Immature natural killer cell (primary cell): ENCODE data around the gene SRRM1. TPM values are rescaled to one million over a fixed set of nuclear protein-coding genes. Genes with fewer than 3 reads are reported as not detected.

Experiments
- DNase-seq, 3 donors: peaks; one replicate each; pipeline ENCODE4 v3.0.0; 2022; ENCODE audit warnings: mixed read lengths in 1 of 3
- H3K27ac Mint-ChIP-seq, 6 donors: one replicate each; pipeline ENCODE4 v1.8.0; 2020; ENCODE audit warnings: mixed read lengths in 6 of 6, mild to moderate bottlenecking in 5 of 6, inconsistent platforms in 4 of 6, moderate library complexity in 3 of 6
- H3K27me3 Mint-ChIP-seq, 3 donors: one replicate each; pipeline ENCODE4 v1.8.0; 2020 to 2021; ENCODE audit warnings: low read depth in 3 of 3, mild to moderate bottlenecking in 3 of 3, mixed read lengths in 3 of 3, moderate library complexity in 3 of 3, inconsistent platforms in 1 of 3
- H3K36me3 Mint-ChIP-seq, 3 donors: one replicate each; pipeline ENCODE4 v1.8.0; 2020; ENCODE audit warnings: mixed read lengths in 3 of 3, inconsistent platforms in 2 of 3, mild to moderate bottlenecking in 2 of 3
- H3K4me1 Mint-ChIP-seq, 2 donors: one replicate each; pipeline ENCODE4 v1.8.0; 2020; ENCODE audit warnings: inconsistent platforms in 2 of 2, mild to moderate bottlenecking in 2 of 2, mixed read lengths in 2 of 2, moderate library complexity in 1 of 2
- H3K4me3 Mint-ChIP-seq, 5 donors: one replicate each; pipeline ENCODE4 v1.8.0; 2020; ENCODE audit warnings: mild to moderate bottlenecking in 5 of 5, mixed read lengths in 5 of 5, inconsistent platforms in 3 of 5, moderate library complexity in 3 of 5
- H3K9me3 Mint-ChIP-seq, 6 donors: one replicate each; pipeline ENCODE4 v1.8.0; 2020; ENCODE audit warnings: mild to moderate bottlenecking in 6 of 6, mixed read lengths in 6 of 6, inconsistent platforms in 4 of 6, moderate library complexity in 3 of 6
- polyA plus RNA-seq, 3 donors: library from polyadenylated mRNA; unstranded; fragments of 300-500 nt; fragmentation: Illumina TruSeq; gene quantifications; one replicate each; pipeline ENCODE4 v1.2.3, GENCODE V29; 2021

SRRM1 gene
- polyA plus RNA-seq, 3 donors from 2014 or later = 41.4 to 266 (median 103) TPM

DNA sequence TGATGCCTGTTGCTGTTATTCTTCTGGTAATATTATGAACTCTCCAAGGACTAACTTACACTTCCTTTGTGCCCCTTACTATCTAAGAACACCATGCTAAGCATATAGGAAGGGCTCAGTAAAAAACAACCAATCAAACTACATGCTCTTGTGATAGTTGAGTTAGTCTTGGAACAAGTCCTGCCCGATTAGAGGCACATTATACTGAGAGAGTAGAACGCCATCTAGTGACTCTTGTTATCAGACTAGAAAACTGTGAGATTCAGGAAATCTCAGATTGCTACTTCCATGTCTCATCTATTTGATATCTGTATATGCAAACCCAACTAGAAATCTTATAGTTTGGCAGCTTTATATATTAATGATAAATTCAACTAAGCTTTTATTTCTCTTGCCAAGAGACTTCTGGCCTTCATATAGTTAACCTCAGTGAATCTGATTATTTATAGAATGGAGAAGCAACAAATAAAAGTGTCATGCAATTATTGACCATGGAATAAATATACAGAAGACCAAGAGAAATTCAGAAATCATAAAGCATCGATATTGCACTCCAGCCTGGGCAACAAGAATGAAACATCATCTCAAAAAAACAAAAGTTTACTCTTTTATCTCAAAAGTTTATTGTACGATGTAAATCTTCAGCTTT, 7.8 kb upstream of the SRRM1 start:
- DNase-seq = peak; percentile 19 to 49 (median 23)
- H3K9me3 Mint-ChIP-seq = no peaks in the 10 kb centered on the region
- peak overlapping the region in 1 of 6 donors; percentile 60 for H3K27ac Mint-ChIP-seq
- peaks cover 0 to 4% of the 10 kb centered on the region in 2 donors for H3K4me1 Mint-ChIP-seq
- no peak overlapping the region for H3K4me3 Mint-ChIP-seq
- no peaks in the 10 kb centered on the region for H3K36me3 Mint-ChIP-seq
- H3K27me3 Mint-ChIP-seq = peaks cover 5 to 10% (median 7%) of the 10 kb centered on the region in 3 donors

GRCh38 chr1:24636661-24637357, 6.3 kb upstream of the SRRM1 start:
- Mint-ChIP-seq H3K27ac (no peak overlapping the region), H3K27me3 (peaks cover 8 to 13% (median 10%) of the 10 kb centered on the region in 3 donors), H3K4me3 (no peak overlapping the region), H3K9me3 (no peaks in the 10 kb centered on the region), H3K4me1 (peaks cover 6 to 12% of the 10 kb centered on the region in 2 donors), H3K36me3 (no peaks in the 10 kb centered on the region)
- DNase-seq = no peak

GRCh38 chr1:24639094-24639493, 4.0 kb upstream of the SRRM1 start:
- peaks cover 13 to 20% (median 17%) of the 10 kb centered on the region in 3 donors for H3K27me3 Mint-ChIP-seq
- peak overlapping the region in 4 of 6 donors; percentile 15 to 79 (median 26) for H3K27ac Mint-ChIP-seq
- no peaks in the 10 kb centered on the region for H3K36me3 Mint-ChIP-seq
- DNase-seq = no peak
- H3K4me1 Mint-ChIP-seq = peaks cover 12 to 18% of the 10 kb centered on the region in 2 donors
- no peaks in the 10 kb centered on the region for H3K9me3 Mint-ChIP-seq
- H3K4me3 Mint-ChIP-seq = peak overlapping the region in 3 of 5 donors; percentile 7 to 48 (median 41)

DNA sequence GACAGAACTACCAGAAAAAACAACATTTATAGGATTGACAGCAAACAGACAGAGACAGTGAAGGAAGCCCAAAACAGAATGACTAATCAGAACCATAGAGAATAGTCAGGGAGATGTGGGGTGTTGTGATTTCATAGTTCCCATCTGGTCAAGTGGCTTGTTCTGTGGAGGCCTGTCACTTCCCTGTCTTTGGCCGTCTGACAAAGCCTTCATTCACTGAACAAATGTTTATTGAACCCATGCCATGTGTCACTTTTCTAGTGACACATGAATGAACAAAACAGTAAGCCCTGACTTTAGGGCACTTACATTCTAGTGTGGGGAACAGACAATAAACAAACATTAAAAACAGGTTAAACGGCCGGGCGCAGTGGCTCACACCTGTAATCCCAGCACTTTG, 3.2 kb upstream of the SRRM1 start:
- peaks cover 13 to 20% (median 17%) of the 10 kb centered on the region in 3 donors for H3K27me3 Mint-ChIP-seq
- no peak for DNase-seq
- peak overlapping the region in 3 of 5 donors; percentile 57 to 96 (median 59) for H3K4me3 Mint-ChIP-seq
- H3K36me3 Mint-ChIP-seq = no peaks in the 10 kb centered on the region
- no peaks in the 10 kb centered on the region for H3K9me3 Mint-ChIP-seq
- peak overlapping the region in 5 of 6 donors; percentile 15 to 79 (median 28) for H3K27ac Mint-ChIP-seq
- H3K4me1 Mint-ChIP-seq = peaks cover 20 to 26% of the 10 kb centered on the region in 2 donors

DNA sequence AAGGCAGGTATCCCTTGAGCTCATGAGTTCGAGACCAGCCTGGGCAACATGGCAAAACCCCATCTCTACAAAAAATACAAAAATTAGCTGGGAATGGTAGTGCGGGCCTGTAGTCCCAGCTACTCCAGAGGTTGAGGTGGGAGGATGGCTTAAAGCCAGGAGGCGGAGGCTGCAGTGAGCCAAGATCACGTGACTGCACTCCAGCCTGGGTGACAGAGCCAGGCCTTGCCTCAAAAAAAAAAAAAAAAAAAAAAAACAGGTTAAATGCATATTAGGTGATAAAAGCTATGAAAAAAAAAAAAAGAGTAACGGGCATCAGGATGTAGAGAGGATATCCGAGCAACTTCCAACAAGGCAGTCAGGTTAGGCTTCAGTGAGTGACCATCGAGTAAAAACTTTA, 2.8 kb upstream of the SRRM1 start:
- Mint-ChIP-seq H3K4me3 (peak overlapping the region in 3 of 5 donors; percentile 57 to 96 (median 64)), H3K36me3 (no peaks in the 10 kb centered on the region), H3K27me3 (peaks cover 15 to 20% (median 17%) of the 10 kb centered on the region in 3 donors), H3K27ac (peak overlapping the region in 5 of 6 donors; percentile 12 to 100 (median 97)), H3K9me3 (no peaks in the 10 kb centered on the region), H3K4me1 (peaks cover 24 to 30% of the 10 kb centered on the region in 2 donors)
- no peak for DNase-seq

DNA sequence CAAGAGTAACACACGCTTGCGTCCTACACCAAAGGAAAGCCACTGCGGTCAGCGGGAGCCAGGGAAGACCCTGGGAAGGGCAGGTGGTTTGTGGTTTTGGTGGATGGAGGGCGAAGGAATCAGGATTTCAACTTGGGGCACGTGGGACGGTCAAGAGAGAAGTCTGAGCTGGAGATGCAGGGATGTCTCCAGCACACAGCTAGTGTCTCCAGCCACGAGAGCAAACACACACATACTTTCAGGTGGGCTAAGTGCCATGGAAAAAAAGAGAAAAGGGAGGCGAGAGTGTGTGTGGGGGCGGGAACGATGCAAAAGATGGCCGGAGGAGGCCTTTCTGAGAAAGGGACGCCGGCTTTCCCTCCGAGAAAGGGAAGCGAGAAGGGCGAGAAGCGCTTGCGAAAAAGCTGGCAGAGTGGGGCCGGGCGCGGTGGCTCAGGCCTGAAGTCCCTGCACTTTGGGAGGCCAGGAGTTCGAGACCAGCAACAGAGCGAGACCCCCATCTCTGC, 1.4 kb upstream of the SRRM1 start:
- Mint-ChIP-seq H3K27me3 (peaks cover 13 to 17% (median 15%) of the 10 kb centered on the region in 3 donors), H3K4me3 (peak overlapping the region; percentile 90 to 96 (median 93)), H3K27ac (peak overlapping the region; percentile 97 to 100 (median 99)), H3K36me3 (peaks cover 2 to 7% (median 3%) of the 10 kb centered on the region in 3 donors), H3K9me3 (no peaks in the 10 kb centered on the region), H3K4me1 (peaks cover 29 to 40% of the 10 kb centered on the region in 2 donors)
- peak; percentile 6 to 28 (median 23) for DNase-seq

- H3K27me3 Mint-ChIP-seq = peaks cover 13 to 17% (median 15%) of the 10 kb centered on the region in 3 donors
- peak overlapping the region; percentile 84 to 99 (median 88) for H3K27ac Mint-ChIP-seq
- peaks cover 29 to 55% of the 10 kb centered on the region in 2 donors for H3K4me1 Mint-ChIP-seq
- no peaks in the 10 kb centered on the region for H3K9me3 Mint-ChIP-seq
- peaks cover 3 to 25% (median 17%) of the 10 kb centered on the region in 3 donors for H3K36me3 Mint-ChIP-seq
- H3K4me3 Mint-ChIP-seq = peak overlapping the region; percentile 90 to 96 (median 93)
- no peak for DNase-seq
Observed at GRCh38 chr1:24643363-24644099, 429 bp downstream of the SRRM1 start.

GRCh38 chr1:24644100-24644384, 940 bp downstream of the SRRM1 start:
- Mint-ChIP-seq H3K4me1 (peaks cover 29 to 55% of the 10 kb centered on the region in 2 donors), H3K27me3 (peaks cover 13 to 17% (median 15%) of the 10 kb centered on the region in 3 donors), H3K4me3 (peak overlapping the region; percentile 86 to 96 (median 93)), H3K36me3 (peaks cover 3 to 30% (median 19%) of the 10 kb centered on the region in 3 donors), H3K9me3 (no peaks in the 10 kb centered on the region), H3K27ac (peak overlapping the region; percentile 80 to 97 (median 84))
- DNase-seq = no peak

DNA sequence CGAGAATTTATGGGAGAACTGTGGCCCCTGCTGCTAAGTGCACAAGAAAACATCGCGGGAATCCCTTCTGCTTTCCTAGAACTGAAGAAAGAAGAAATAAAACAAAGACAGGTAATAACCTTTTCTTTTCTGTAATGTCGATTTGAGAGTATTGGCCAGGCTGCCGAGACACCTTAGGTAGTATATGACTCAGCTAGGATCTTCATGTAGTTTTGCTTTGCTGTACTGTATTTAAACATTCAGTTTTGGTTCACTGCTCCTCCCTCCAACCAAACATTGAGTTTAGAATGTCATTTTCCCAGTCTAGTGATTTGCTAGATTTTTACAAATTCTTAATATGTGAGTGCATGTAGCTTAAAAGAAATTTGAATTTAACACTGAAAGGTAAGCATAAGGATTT, 5.8 kb downstream of the SRRM1 start:
- H3K4me3 Mint-ChIP-seq = no peak overlapping the region
- H3K27me3 Mint-ChIP-seq = peaks cover 0 to 3% (median 2%) of the 10 kb centered on the region in 3 donors
- H3K36me3 Mint-ChIP-seq = peaks cover 21 to 73% (median 55%) of the 10 kb centered on the region in 3 donors
- H3K9me3 Mint-ChIP-seq = no peaks in the 10 kb centered on the region
- no peak overlapping the region for H3K27ac Mint-ChIP-seq
- DNase-seq = no peak
- peaks cover 18 to 43% of the 10 kb centered on the region in 2 donors for H3K4me1 Mint-ChIP-seq

DNA sequence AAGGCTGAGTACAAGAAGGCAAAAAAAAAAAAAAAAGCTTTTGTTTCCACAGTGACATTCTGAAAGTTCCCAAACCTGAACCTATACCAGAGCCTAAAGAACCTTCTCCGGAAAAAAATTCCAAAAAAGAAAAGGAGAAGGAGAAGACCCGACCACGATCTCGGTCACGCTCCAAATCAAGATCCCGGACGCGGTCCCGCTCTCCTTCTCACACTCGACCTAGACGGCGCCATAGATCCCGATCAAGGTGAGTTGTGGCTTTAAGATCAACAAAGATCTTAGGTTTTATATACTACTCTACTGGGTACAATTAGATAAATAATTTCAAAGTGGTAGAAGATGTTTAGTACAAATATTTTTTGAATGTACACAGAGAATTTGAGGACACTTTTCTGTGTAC, 9.3 kb downstream of the SRRM1 start:
- Mint-ChIP-seq H3K36me3 (peaks cover 28 to 86% (median 65%) of the 10 kb centered on the region in 3 donors), H3K4me1 (peaks cover 5 to 34% of the 10 kb centered on the region in 2 donors), H3K4me3 (no peak overlapping the region), H3K27me3 (peaks cover 0 to 1% (median 0%) of the 10 kb centered on the region in 3 donors), H3K9me3 (no peaks in the 10 kb centered on the region), H3K27ac (no peak overlapping the region)
- DNase-seq = no peak

GRCh38 chr1:24654010-24654409, 10.9 kb downstream of the SRRM1 start:
- no peak for DNase-seq
- Mint-ChIP-seq H3K36me3 (peaks cover 28 to 79% (median 62%) of the 10 kb centered on the region in 3 donors), H3K4me1 (peaks cover 5 to 37% of the 10 kb centered on the region in 2 donors), H3K27me3 (no peaks in the 10 kb centered on the region), H3K4me3 (no peak overlapping the region), H3K9me3 (no peaks in the 10 kb centered on the region), H3K27ac (no peak overlapping the region)

DNA sequence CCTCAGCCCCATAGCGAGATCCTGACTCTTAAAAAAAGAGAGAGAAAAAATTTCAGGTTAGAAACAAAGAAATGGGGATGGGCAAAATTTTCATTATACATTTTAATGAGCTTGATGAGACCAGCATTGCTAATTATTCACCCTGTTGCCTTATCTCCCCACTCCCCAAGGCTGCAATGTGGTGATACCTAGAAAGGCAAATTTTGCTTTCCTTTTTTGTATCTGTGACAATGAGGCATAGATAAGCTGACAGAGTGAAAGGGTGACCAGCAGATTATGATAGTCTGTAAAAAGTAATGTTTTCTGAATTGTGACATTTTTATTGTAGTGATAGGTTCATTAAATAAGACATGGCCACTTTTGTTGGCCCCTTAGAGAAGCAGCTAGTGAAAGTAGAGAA, 12.9 kb downstream of the SRRM1 start:
- Mint-ChIP-seq H3K9me3 (no peaks in the 10 kb centered on the region), H3K4me1 (peaks cover 8 to 42% of the 10 kb centered on the region in 2 donors), H3K27me3 (no peaks in the 10 kb centered on the region), H3K27ac (no peak overlapping the region), H3K36me3 (peaks cover 21 to 65% (median 48%) of the 10 kb centered on the region in 3 donors), H3K4me3 (no peak overlapping the region)
- DNase-seq = no peak

DNA sequence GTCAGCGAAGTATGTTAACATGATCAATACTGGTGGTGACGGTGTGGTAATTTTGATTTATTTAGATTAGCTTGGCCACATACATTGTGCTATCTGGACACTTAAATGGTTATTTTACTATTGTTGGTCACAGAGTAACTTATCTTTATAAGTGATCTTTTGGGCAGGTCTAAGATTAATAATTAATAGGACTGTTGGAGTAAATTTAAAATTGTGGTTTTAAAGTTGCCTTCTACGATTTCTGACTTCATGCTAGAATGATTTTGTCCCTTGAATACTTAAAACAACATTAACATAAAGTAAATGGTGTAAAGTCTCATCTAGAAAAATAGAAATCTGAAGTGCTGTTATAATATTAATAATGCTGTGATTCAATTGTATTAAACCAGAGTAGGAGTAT, 14.7 kb downstream of the SRRM1 start:
- H3K36me3 Mint-ChIP-seq = peaks cover 20 to 59% (median 37%) of the 10 kb centered on the region in 3 donors
- H3K27ac Mint-ChIP-seq = no peak overlapping the region
- H3K27me3 Mint-ChIP-seq = no peaks in the 10 kb centered on the region
- DNase-seq = no peak
- H3K9me3 Mint-ChIP-seq = no peaks in the 10 kb centered on the region
- peaks cover 8 to 42% of the 10 kb centered on the region in 2 donors for H3K4me1 Mint-ChIP-seq
- no peak overlapping the region for H3K4me3 Mint-ChIP-seq
